ENCODE measurements around the gene CCN2. TPM values are rescaled to one million over a fixed set of nuclear protein-coding genes. Genes with fewer than 3 reads are reported as not detected.

CCN2 gene
- total RNA-seq, 2 donors from 2014 or later: not detected

DNA sequence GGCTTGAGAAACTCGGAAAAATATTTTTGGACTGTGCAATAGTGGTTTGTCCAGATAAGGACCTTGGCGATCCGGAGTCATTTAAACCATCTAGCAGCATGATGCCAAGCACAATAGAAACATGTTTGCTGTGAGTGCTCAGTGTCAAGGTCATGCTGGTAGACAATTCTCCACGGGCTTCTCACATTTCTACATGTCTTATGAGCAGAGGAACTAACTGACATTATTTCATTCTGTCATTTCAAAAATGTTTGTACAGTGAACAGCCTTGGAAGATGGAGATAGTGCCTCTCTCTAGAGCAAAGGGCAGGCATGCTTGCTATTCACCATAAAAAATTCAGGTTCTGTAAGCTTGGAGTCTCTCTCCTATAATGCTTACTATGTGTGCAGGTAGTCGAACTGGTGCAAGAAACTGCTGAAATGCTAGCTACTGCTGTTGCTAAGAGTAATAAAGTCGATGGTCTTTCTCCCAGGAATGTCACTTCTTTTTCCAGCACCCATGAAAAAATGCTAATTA lies 25.4 kb upstream of the CCN2 start:
- ATAC-seq (no peak), DNase-seq (ENCODE audit: low spot score in 2 of 2) (no peak)
- no peaks in the 10 kb centered on the region for H3K9me3 Mint-ChIP-seq
- no peak overlapping the region for H3K27ac Mint-ChIP-seq
- no peaks in the 10 kb centered on the region for H3K36me3 Mint-ChIP-seq

- ATAC-seq (no peak), DNase-seq (ENCODE audit: low spot score in 2 of 2) (no peak)
- Mint-ChIP-seq H3K9me3 (no peaks in the 10 kb centered on the region), H3K27ac (no peak overlapping the region), H3K36me3 (no peaks in the 10 kb centered on the region)
These were observed 21.6 kb upstream of the CCN2 start for GRCh38 chr6:131972741-131973140.

DNA sequence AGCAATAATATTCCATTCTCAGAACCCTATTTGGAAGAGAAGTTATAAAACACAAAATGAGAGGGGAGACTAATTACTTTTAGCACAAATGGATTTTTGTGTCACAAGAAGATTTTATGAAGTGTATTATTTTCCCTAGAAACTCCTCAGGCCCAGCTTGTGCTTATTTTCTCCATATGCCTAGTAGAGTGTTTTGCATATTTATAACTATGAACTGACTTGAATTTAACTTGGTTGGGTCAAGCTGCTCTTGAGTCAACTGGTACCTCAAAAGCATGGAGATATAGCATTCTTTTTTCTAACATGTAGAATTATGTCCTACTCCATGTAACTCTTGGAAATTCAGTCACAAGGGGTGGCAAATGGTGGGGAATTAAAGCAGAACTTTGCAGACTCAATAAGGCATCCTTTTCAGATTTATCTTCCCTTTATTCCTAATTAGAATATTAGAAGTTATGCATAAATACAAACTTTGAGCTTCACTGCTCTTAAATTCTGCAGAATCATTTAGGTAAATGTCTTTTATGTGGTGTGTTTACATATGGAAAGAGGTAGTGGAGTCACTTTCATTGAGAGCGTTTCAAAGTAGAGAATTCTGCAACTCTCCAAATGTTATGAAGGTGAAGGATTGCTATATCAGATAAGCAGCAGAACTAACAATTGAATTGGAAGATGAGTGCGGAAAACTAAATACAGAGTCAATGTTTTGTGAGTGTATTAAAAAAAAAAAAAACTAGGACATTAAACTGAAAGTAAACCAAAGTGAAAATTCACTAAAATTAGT lies 19.1 kb upstream of the CCN2 start:
- H3K27ac Mint-ChIP-seq: no peak overlapping the region
- no peaks in the 10 kb centered on the region for H3K9me3 Mint-ChIP-seq
- H3K36me3 Mint-ChIP-seq: no peaks in the 10 kb centered on the region
- no peak for DNase-seq (ENCODE audit: low spot score in 2 of 2)
- no peak for ATAC-seq

- ATAC-seq: no peak
- Mint-ChIP-seq H3K27ac (no peak overlapping the region), H3K9me3 (no peaks in the 10 kb centered on the region), H3K36me3 (no peaks in the 10 kb centered on the region)
- no peak for DNase-seq (ENCODE audit: low spot score in 2 of 2)
These were observed 17.5 kb upstream of the CCN2 start for GRCh38 chr6:131968656-131969055.

DNA sequence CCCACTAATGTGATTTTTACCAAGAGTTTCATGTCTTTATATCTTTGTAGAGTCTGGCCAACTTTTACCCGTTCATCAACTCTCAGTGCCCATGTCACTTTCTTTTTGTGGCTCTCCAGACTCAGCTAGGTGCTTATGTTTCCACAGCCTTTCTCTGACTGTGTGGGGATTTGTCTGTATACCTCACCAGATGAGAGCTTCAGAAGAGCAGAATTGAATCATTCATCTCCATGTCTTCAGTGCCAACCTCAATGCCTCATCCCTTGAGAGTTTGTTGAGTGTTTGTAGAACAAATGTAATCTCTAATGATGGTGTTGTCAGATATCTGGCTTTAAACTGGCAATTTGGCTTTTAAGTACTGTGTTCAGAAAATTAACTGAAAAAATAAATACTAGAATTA lies 16.8 kb upstream of the CCN2 start:
- H3K36me3 Mint-ChIP-seq: no peaks in the 10 kb centered on the region
- DNase-seq (ENCODE audit: low spot score in 2 of 2) (no peak), ATAC-seq (no peak)
- no peaks in the 10 kb centered on the region for H3K9me3 Mint-ChIP-seq
- no peak overlapping the region for H3K27ac Mint-ChIP-seq

GRCh38 chr6:131966443-131966842 lies 15.3 kb upstream of the CCN2 start:
- Mint-ChIP-seq H3K27ac (no peak overlapping the region), H3K9me3 (no peaks in the 10 kb centered on the region), H3K36me3 (no peaks in the 10 kb centered on the region)
- ATAC-seq: no peak
- no peak for DNase-seq (ENCODE audit: low spot score in 2 of 2)

GRCh38 chr6:131963063-131963462 lies 11.9 kb upstream of the CCN2 start:
- ATAC-seq (no peak), DNase-seq (ENCODE audit: low spot score in 2 of 2) (no peak)
- Mint-ChIP-seq H3K36me3 (no peaks in the 10 kb centered on the region), H3K27ac (no peak overlapping the region), H3K9me3 (no peaks in the 10 kb centered on the region)

- no peaks in the 10 kb centered on the region for H3K9me3 Mint-ChIP-seq
- ATAC-seq: no peak
These were observed 9.4 kb upstream of the CCN2 start for GRCh38 chr6:131960371-131961133.

DNA sequence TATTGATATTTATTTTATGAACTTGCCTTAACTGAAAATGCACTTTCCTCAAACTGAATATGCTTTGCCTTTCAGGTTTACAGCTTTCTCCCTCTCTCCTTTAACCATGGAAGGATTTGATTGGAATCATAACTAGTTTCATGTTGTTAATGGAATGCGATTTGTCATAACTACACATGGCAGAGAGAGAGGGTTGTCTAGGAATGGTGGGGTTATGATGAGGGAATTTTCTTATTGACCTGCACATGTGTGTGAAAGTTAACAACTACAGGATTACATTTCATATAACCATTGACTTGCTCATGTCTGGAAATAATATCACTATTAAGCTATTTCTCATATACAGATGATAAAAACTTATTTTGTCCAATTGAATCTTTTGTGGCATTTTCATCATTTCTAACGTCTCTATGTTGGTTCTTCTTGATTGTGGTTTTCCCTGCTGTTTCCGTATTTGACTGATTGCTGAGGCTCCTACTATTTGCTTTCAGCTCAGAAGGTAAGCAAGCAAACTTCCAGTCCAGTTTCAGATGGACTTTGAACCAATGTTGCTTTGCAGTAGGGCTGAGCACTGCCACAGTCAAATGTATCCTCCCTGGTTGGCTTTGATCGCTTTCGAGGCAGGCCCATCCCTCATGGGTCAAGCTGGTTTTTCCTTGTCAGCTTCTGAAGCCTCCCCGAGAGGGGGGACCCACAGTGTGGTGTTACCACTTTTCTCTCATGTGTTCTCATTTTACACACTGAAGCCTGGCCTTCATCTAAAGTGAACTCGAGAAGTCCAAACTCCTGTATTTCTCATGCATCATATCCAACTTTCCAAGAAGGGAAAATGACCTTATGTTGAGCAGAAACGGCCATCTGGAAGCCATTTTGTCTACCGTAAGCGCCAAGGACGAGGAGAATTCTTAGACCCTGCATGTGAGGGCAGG lies 7.6 kb upstream of the CCN2 start:
- no peaks in the 10 kb centered on the region for H3K36me3 Mint-ChIP-seq
- no peaks in the 10 kb centered on the region for H3K9me3 Mint-ChIP-seq
- no peak for ATAC-seq

More at GRCh38 chr6:131960371-131961133, 9.4 kb upstream of the CCN2 start:
- DNase-seq (ENCODE audit: low spot score in 2 of 2): no peak
- no peak overlapping the region for H3K27ac Mint-ChIP-seq
- H3K36me3 Mint-ChIP-seq: no peaks in the 10 kb centered on the region

GRCh38 chr6:131958095-131958494 lies 6.9 kb upstream of the CCN2 start:
- Mint-ChIP-seq H3K36me3 (no peaks in the 10 kb centered on the region), H3K9me3 (no peaks in the 10 kb centered on the region), H3K27ac (no peak overlapping the region)
- no peak for ATAC-seq
- no peak for DNase-seq (ENCODE audit: low spot score in 2 of 2)

More for the DNA sequence above, 7.6 kb upstream of the CCN2 start:
- no peak overlapping the region for H3K27ac Mint-ChIP-seq
- DNase-seq (ENCODE audit: low spot score in 2 of 2): no peak

- ATAC-seq (no peak), DNase-seq (ENCODE audit: low spot score in 2 of 2) (no peak)
- H3K27ac Mint-ChIP-seq: no peak overlapping the region
- peaks cover 4 to 5% of the 10 kb centered on the region in 2 donors for H3K36me3 Mint-ChIP-seq
- no peaks in the 10 kb centered on the region for H3K9me3 Mint-ChIP-seq
These were observed 4.7 kb upstream of the CCN2 start for GRCh38 chr6:131955876-131956275.

DNA sequence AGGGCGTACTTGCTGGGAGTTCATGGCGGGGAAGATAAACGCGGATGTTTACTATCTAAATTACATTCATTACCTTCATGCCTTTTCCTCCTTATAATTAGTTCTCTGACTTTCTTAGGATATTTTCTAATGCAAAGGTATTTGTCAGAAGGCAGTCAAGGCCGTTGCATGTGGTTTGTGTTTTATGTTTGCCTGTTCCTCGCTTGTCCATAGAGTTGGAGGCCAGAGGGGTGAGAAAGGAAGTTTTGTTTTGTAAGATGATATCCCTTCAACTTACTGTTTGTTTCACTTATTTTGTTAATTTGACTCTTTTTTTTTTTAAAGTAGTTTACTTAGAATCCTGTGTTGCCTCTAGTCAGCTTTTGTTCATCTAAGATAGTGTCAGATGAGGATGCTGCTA lies 4.0 kb upstream of the CCN2 start:
- no peak for ATAC-seq
- no peak for DNase-seq (ENCODE audit: low spot score in 2 of 2)
- peaks cover 5 to 7% of the 10 kb centered on the region in 2 donors for H3K36me3 Mint-ChIP-seq
- H3K9me3 Mint-ChIP-seq: no peaks in the 10 kb centered on the region
- no peak overlapping the region for H3K27ac Mint-ChIP-seq

DNA sequence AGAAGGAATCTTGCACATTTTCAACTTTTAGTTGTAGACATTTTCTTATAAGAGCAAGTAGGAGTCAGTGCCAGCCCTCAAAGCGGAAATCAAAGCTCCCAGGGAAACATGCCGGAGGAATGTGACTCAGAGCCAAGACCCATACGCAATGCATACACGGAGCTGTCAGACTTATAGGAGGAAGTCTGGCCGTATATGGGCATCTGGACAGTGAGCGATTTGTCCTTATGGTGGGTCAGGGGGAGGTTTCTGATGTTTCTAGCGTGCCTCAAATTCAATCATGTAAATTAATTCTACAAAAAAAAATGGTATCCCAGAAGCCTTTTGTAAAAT lies 3.6 kb upstream of the CCN2 start:
- Mint-ChIP-seq H3K27ac (no peak overlapping the region), H3K36me3 (peaks cover 5 to 9% of the 10 kb centered on the region in 2 donors), H3K9me3 (no peaks in the 10 kb centered on the region)
- DNase-seq (ENCODE audit: low spot score in 2 of 2) (no peak), ATAC-seq (no peak)

- DNase-seq (ENCODE audit: low spot score in 2 of 2) (no peak), ATAC-seq (no peak)
- no peak overlapping the region for H3K27ac Mint-ChIP-seq
- H3K36me3 Mint-ChIP-seq: peaks cover 5 to 12% of the 10 kb centered on the region in 2 donors
- no peaks in the 10 kb centered on the region for H3K9me3 Mint-ChIP-seq
These were observed 3.0 kb upstream of the CCN2 start for GRCh38 chr6:131954059-131954774.

DNA sequence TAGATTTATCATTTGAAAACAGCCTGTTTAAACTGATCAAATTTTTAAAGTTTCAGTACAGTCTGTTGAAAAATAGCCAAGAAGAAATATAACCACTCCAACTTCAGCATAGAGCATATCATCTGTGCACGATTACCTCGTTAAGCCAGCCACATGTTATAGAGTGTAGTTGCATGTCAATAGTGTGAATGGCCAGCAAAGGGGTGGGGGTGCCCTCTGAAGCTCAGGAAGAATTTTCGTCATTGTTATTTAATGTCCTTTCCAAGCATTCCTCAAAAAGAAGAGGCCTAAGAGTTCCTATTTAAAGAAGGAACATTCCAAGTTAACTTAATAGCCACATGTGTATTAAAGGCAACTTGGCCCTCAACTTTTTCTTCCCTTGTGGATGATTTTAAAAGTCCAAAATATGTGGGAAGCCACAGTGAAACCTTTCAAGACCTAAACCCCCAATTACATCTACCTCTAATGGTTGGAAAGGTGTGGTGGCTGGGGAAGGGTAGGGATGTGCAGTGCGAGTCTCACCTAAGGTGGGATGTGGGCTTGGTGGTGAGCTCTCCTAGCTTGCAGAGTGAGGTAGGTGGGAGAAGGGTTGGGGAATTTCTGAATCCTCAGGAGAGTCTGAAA lies 1.8 kb upstream of the CCN2 start:
- DNase-seq (ENCODE audit: low spot score in 2 of 2) (no peak), ATAC-seq (no peak)
- Mint-ChIP-seq H3K27ac (no peak overlapping the region), H3K36me3 (peaks cover 5 to 16% of the 10 kb centered on the region in 2 donors), H3K9me3 (no peaks in the 10 kb centered on the region)
